ENCODE measurements around the gene ZDHHC3. TPM values are rescaled to one million over a fixed set of nuclear protein-coding genes. Genes with fewer than 3 reads are reported as not detected.

Gene ZDHHC3
- total and polyA plus RNA-seq, 2 experiments from 2014 or later, result 60.3 to 62.0 TPM

DNA sequence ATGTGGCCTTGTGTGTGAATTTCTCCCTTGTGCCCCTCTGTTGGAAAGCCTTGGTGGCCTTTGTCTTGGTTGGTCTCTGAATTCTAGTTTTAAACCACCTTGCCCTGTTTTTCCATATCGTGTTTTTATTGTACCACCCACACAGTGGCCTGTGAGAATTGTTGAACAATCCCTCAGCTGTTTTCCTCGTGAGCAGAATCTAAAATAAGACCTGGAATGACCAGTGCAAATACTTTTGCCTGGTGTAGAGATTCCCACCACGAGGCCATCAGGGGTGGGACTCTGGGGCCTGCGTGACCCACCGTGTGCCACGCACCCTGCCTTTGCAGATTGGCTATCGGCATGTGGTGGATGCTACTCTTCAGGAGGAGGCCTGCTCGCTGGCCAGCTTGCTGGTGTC, 31.1 kb upstream of the ZDHHC3 start:
- Histone ChIP-seq H3K4me2 (no peak overlapping the region), H3K4me3 (no peak overlapping the region), H2AFZ (no peak overlapping the region), H3K27me3 (no peaks in the 10 kb centered on the region), H3K79me2 (no peaks in the 10 kb centered on the region), H3K27ac (no peak overlapping the region), H3K9me3 (ENCODE audit: low read depth) (peaks cover 3% of the 10 kb centered on the region), H3K9me2 (replicated peaks; ENCODE audit: insufficient read depth) (no peaks in the 10 kb centered on the region), H3K4me1 (ENCODE audit: insufficient read depth) (peaks cover 3% of the 10 kb centered on the region), H4K20me1 (ENCODE audit: insufficient read depth, poor library complexity, severe bottlenecking) (no peaks in the 10 kb centered on the region), H3K36me3 (replicated peaks; ENCODE audit: insufficient read depth, low read depth) (peaks cover 7% of the 10 kb centered on the region)
- DNase-seq (ENCODE audit: low spot score), result no peak
- TF ChIP-seq EZH2 (IDR thresholded peaks at IDR 0.05; ENCODE audit: borderline replicate concordance) (no peak), CTCF (IDR thresholded peaks at IDR 0.05; ENCODE audit: poor library complexity) (no peak), EZH2phosphoT487 (IDR thresholded peaks at IDR 0.05; ENCODE audit: low read depth, severe bottlenecking, unreplicated experiment) (no peak)
- WGBS (ENCODE audit: low lambda C conversion rate, missing lambda C conversion rate), result 95% methylated on average over 8 of the region's 8 CpGs

- Histone ChIP-seq H3K4me2 (no peak overlapping the region), H3K4me1 (ENCODE audit: insufficient read depth) (no peaks in the 10 kb centered on the region), H2AFZ (no peak overlapping the region), H3K27me3 (no peaks in the 10 kb centered on the region), H3K9me2 (replicated peaks; ENCODE audit: insufficient read depth) (no peaks in the 10 kb centered on the region), H4K20me1 (ENCODE audit: insufficient read depth, poor library complexity, severe bottlenecking) (no peaks in the 10 kb centered on the region), H3K4me3 (no peak overlapping the region), H3K27ac (no peak overlapping the region), H3K36me3 (replicated peaks; ENCODE audit: insufficient read depth, low read depth) (peaks cover 7% of the 10 kb centered on the region), H3K9me3 (ENCODE audit: low read depth) (peaks cover 3% of the 10 kb centered on the region), H3K79me2 (peaks cover 4% of the 10 kb centered on the region)
- DNase-seq (ENCODE audit: low spot score), result no peak
- no peak for TF ChIP-seq EZH2phosphoT487 (IDR thresholded peaks at IDR 0.05; ENCODE audit: low read depth, severe bottlenecking, unreplicated experiment)
- TF ChIP-seq CTCF (IDR thresholded peaks at IDR 0.05; ENCODE audit: poor library complexity), result no peak
- WGBS (ENCODE audit: low lambda C conversion rate, missing lambda C conversion rate), result 96% methylated on average over 2 of the region's 2 CpGs
Observed at GRCh38 chr3:45003859-45004258, 27.9 kb upstream of the ZDHHC3 start.

DNA sequence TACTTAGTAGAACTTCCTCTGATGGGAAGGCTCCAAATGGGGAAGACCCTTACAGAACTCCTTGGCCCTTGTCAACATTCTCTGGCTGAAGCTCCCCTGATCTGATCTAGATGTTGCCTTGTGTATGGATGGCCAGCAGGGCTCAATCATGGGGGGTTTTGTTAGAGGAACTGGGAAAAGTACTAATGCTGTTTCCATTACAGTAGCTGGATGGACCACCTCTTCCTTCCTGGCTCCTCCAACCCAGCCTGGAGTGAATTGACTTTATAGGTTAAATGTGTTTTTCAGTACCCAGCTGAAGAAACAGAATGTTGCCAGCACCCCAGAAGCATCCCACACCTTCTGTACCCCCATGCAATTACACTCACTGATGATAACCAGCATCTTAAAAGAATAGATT, 27.4 kb upstream of the ZDHHC3 start:
- Histone ChIP-seq H3K27me3 (no peaks in the 10 kb centered on the region), H3K79me2 (peaks cover 4% of the 10 kb centered on the region), H3K4me1 (ENCODE audit: insufficient read depth) (no peaks in the 10 kb centered on the region), H3K9me3 (ENCODE audit: low read depth) (peaks cover 3% of the 10 kb centered on the region), H3K9me2 (replicated peaks; ENCODE audit: insufficient read depth) (no peaks in the 10 kb centered on the region), H3K36me3 (replicated peaks; ENCODE audit: insufficient read depth, low read depth) (peaks cover 7% of the 10 kb centered on the region), H4K20me1 (ENCODE audit: insufficient read depth, poor library complexity, severe bottlenecking) (no peaks in the 10 kb centered on the region), H3K4me3 (no peak overlapping the region), H2AFZ (no peak overlapping the region), H3K27ac (no peak overlapping the region), H3K4me2 (no peak overlapping the region)
- TF ChIP-seq EZH2 (IDR thresholded peaks at IDR 0.05; ENCODE audit: borderline replicate concordance), result no peak
- no peak for TF ChIP-seq EZH2phosphoT487 (IDR thresholded peaks at IDR 0.05; ENCODE audit: low read depth, severe bottlenecking, unreplicated experiment)
- TF ChIP-seq CTCF (IDR thresholded peaks at IDR 0.05; ENCODE audit: poor library complexity), result no peak
- no peak for DNase-seq (ENCODE audit: low spot score)

- Histone ChIP-seq H3K4me1 (ENCODE audit: insufficient read depth) (no peaks in the 10 kb centered on the region), H3K36me3 (replicated peaks; ENCODE audit: insufficient read depth, low read depth) (peaks cover 7% of the 10 kb centered on the region), H3K9me3 (ENCODE audit: low read depth) (peaks cover 3% of the 10 kb centered on the region), H3K79me2 (peaks cover 4% of the 10 kb centered on the region), H3K4me3 (no peak overlapping the region), H3K27me3 (no peaks in the 10 kb centered on the region), H4K20me1 (ENCODE audit: insufficient read depth, poor library complexity, severe bottlenecking) (no peaks in the 10 kb centered on the region), H3K4me2 (no peak overlapping the region), H3K27ac (peak overlapping the region; percentile 63), H2AFZ (no peak overlapping the region), H3K9me2 (replicated peaks; ENCODE audit: insufficient read depth) (no peaks in the 10 kb centered on the region)
- no peak for TF ChIP-seq EZH2 (IDR thresholded peaks at IDR 0.05; ENCODE audit: borderline replicate concordance)
- 87% methylated on average over 3 of the region's 3 CpGs for WGBS (ENCODE audit: low lambda C conversion rate, missing lambda C conversion rate)
- no peak for DNase-seq (ENCODE audit: low spot score)
Observed at GRCh38 chr3:45002720-45003119, 26.7 kb upstream of the ZDHHC3 start.

Data from hepatocyte (in vitro differentiated cells).